Measurements from ENCODE around the gene MAML3. TPM values are rescaled to one million over a fixed set of nuclear protein-coding genes. Genes with fewer than 3 reads are reported as not detected.

The MAML3 gene
- total RNA-seq, 6 experiments from 2014 or later = 1.2 to 1.9 (median 1.6) TPM

- no peak for DNase-seq
- Mint-ChIP-seq H3K36me3 (ENCODE audit: low read depth) (peaks cover 9% of the 10 kb centered on the region; the same call in 1 of the 2 replicates), H3K9me3 (peaks cover 5% of the 10 kb centered on the region), H3K27me3 (ENCODE audit: insufficient read depth) (0 out of 2 replicates have a peak, but pooled peaks cover 2% of the 10 kb centered on the region), H3K4me1 (ENCODE audit: low read depth) (peaks cover 40% of the 10 kb centered on the region), H3K27ac (no peak overlapping the region), H3K4me3 (no peak overlapping the region)
- TF ChIP-seq CTCF (IDR thresholded peaks at IDR 0.05) = no peak
These were observed 249.6 kb downstream of the MAML3 start for GRCh38 chr4:139904406-139904805.

- Mint-ChIP-seq H3K4me1 (ENCODE audit: low read depth) (peaks cover 40% of the 10 kb centered on the region), H3K27me3 (ENCODE audit: insufficient read depth) (peaks cover 2% of the 10 kb centered on the region; the same call in 1 of the 2 replicates), H3K36me3 (ENCODE audit: low read depth) (peaks cover 9% of the 10 kb centered on the region; the same call in 1 of the 2 replicates), H3K9me3 (peaks cover 5% of the 10 kb centered on the region), H3K4me3 (no peak overlapping the region), H3K27ac (no peak overlapping the region)
- DNase-seq = no peak
- no peak for TF ChIP-seq CTCF (IDR thresholded peaks at IDR 0.05)
These were observed 250.1 kb downstream of the MAML3 start for GRCh38 chr4:139903845-139904244.

- Mint-ChIP-seq H3K4me3 (peak overlapping the region; percentile 86), H3K27ac (peak overlapping the region; percentile 42), H3K9me3 (peaks cover 5% of the 10 kb centered on the region), H3K4me1 (ENCODE audit: low read depth) (peaks cover 40% of the 10 kb centered on the region), H3K27me3 (ENCODE audit: insufficient read depth) (peaks cover 2% of the 10 kb centered on the region; the same call in 1 of the 2 replicates), H3K36me3 (ENCODE audit: low read depth) (peaks cover 9% of the 10 kb centered on the region; the same call in 1 of the 2 replicates)
- TF ChIP-seq CTCF (IDR thresholded peaks at IDR 0.05) = no peak
- no peak for DNase-seq
These were observed 251.4 kb downstream of the MAML3 start for GRCh38 chr4:139902321-139903320.

- peaks cover 33% of the 10 kb centered on the region for H3K4me1 Mint-ChIP-seq (ENCODE audit: low read depth)
- H3K27me3 Mint-ChIP-seq (ENCODE audit: insufficient read depth) = peaks cover 2% of the 10 kb centered on the region; the same call in 1 of the 2 replicates
- peak overlapping the region; percentile 86 for H3K4me3 Mint-ChIP-seq
- H3K36me3 Mint-ChIP-seq (ENCODE audit: low read depth) = peaks cover 9% of the 10 kb centered on the region; the same call in 1 of the 2 replicates
- no peak for TF ChIP-seq CTCF (IDR thresholded peaks at IDR 0.05)
- H3K9me3 Mint-ChIP-seq = peaks cover 5% of the 10 kb centered on the region
- peak overlapping the region; percentile 42 for H3K27ac Mint-ChIP-seq
- no peak for DNase-seq
These were observed 252.3 kb downstream of the MAML3 start for GRCh38 chr4:139901531-139902320.

GRCh38 chr4:139900964-139901376 is 253.0 kb downstream of the MAML3 start:
- Mint-ChIP-seq H3K4me1 (ENCODE audit: low read depth) (peaks cover 32% of the 10 kb centered on the region), H3K4me3 (no peak overlapping the region; the same call in 1 of the 2 replicates), H3K27me3 (ENCODE audit: insufficient read depth) (peaks cover 2% of the 10 kb centered on the region; the same call in 1 of the 2 replicates), H3K27ac (no peak overlapping the region), H3K36me3 (ENCODE audit: low read depth) (peaks cover 9% of the 10 kb centered on the region; the same call in 1 of the 2 replicates), H3K9me3 (peaks cover 5% of the 10 kb centered on the region)
- DNase-seq = no peak
- no peak for TF ChIP-seq CTCF (IDR thresholded peaks at IDR 0.05)

Measured in HFFc6 (cell line).